HS-27A (cell line): ENCODE measurements around the gene CLCN1.
"Not testable (repeated sequence)": the region's sequence is repeated elsewhere in the genome, so short reads cannot be mapped to it uniquely, and the experiment has no call there.

ENCODE experiments used
- DNase-seq: peaks from one replicate; pipeline ENCODE4 v3.0.0-alpha.2; 2012; ENCODE audit warnings: low read depth, missing footprints

Gene CLCN1

GRCh38 chr7:143387156-143387975, 71.5 kb downstream of the CLCN1 start:
- DNase-seq: no peak

GRCh38 chr7:143388051-143388450, 72.1 kb downstream of the CLCN1 start:
- DNase-seq: no peak

GRCh38 chr7:143388491-143389101, 72.7 kb downstream of the CLCN1 start:
- DNase-seq: no peak

GRCh38 chr7:143389316-143390103, 73.6 kb downstream of the CLCN1 start:
- DNase-seq: no peak

GRCh38 chr7:143390104-143390772, 74.3 kb downstream of the CLCN1 start:
- DNase-seq: no peak

- DNase-seq: no peak
Measured at GRCh38 chr7:143390773-143391317, 74.9 kb downstream of the CLCN1 start.

DNA sequence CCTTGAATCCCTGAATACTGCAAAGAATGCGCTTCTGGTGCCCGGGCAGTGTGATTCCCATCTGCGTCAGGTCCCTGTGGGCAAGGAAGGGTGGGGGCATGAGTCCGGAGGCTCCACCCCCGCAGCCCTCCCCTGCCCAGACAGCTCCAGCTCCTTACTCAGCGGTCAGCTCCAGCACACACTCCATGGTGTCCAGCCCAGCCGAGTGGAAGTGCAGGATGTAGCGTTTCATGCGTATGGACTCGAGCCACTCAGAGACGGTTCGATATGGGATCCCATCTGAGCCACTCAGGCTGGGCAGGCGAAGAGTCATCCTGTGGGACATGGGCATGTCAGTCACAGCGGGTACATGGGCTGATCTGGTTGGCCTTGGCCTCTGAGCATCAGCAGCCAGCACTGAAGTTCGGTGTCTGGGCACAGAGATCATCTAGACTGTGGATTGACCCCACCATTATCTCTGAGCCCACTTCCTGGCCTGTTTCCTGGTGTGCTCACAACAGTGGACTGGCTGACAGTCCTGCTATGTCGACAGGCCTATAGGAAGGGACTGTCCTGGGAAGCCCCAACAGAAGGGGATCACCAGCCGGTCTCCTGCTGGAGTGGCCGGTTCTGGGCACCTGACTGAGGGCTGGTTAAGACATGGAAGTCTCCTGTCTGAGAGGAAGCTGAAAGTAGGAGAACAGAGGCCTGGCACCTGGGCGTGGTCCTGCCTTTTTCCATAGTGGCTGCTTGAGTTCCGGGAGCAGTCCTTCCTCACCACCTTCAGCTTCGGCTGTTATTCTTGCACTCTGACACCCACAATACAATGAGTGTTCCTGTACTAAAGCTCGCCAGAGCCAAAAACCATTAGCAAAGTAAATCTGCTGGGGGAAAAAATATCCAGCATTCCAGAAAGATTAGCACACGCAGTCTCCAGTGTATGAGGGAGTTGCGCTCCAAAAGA, 75.8 kb downstream of the CLCN1 start:
- no peak for DNase-seq

DNA sequence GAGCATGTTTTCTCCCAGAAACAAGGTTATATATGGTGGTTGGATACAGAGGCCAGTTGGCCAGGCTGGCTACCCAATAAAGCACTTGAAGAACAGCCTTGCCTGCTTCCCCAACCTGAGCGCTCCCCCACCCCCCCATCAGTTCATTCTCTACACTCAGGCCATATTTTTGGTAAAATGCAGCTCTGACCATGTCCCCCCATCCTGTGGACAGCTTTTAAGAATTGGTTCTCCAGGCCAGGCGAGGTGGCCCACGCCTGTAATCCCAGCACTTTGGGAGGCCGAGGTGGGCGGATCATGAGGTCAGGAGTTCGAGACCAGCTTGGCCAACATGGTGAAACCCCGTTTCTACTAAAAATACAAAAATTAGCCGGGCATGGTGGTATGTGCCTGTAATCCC, 76.5 kb downstream of the CLCN1 start:
- DNase-seq: not testable (repeated sequence)

GRCh38 chr7:143392875-143393266, 77.0 kb downstream of the CLCN1 start:
- no peak for DNase-seq

GRCh38 chr7:143393267-143394041, 77.5 kb downstream of the CLCN1 start:
- no peak for DNase-seq

DNA sequence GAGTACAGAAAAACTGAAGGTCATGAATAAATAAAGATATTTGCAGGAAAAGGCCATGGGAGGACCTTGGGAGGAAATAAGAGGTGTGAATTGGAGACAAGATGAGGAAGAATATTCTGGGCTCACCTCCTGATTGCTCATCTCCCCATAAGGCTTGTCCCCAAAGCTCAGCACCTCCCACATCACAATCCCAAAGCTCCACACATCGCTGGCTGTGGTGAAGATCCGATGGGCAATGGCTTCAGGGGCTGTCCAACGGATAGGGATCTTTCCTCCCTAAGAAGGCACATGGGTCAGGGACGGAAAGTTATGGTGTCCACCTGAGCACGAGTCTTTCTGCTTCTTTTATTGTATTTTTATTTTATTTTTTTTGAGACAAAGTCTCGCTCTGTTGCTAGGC, 78.2 kb downstream of the CLCN1 start:
- no peak for DNase-seq

DNA sequence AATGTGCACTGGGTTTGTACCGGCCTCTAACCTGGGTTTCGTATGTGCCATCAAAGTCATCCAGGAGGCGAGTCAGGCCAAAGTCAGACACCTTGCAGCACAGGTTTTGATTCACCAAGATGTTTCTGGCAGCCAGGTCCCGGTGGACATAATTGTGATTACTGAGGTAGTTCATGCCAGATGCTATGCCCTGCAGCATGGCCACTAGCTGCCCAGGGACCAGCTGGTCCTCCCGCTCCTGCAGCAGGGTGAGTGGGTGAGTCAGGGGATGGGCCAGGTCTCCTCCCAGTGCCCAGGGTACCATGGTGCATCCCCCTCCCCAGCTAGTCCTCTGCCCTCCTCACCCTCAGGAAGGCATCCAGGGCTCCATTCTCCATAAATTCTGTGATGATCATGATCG, 78.9 kb downstream of the CLCN1 start:
- no peak for DNase-seq

DNA sequence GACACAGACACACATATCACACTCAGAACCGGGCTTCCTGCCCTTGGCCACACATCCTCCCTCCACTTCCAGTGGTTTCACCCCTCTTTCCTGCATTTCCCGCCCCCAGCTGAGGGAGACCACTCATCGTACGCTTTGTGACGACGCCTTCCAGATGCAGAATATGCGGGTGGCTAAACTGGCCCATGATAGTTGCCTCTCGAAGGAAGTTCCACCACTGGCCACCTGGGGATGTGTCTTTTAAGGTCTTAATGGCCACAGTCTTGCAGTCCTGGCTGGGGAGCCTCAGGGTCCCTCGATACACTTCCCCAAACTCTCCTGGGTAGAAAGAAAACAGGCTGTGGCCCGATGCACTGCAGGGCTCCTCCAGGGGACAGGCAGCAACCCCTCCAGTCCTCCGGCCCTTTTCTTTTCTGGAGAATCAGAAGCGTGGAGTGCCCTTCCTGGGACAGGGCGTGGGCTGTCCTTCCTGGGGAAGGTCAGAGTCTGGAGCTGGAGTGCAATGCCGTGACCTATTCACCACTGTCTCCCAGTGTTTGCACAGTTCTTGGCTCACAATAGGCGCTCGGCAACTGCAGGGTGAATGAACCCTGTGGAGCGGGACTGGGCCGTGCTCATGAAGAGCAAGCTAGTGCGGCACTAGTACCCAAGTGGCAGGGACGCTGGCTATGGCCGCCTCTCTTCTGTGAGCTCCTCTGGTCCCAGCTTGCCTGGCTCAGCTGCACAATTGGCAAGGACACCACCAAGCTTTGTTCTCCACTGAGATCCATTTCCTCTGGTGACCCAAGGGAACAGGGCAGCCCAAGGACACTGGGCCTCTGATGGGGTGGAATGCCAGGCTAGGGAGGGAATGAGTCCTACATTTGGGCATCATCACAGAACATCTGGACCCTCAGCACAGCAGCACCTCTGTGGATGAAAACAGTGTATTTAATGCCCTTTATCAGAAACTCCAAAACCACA, 79.6 kb downstream of the CLCN1 start:
- no peak for DNase-seq

GRCh38 chr7:143396182-143396581, 80.3 kb downstream of the CLCN1 start:
- DNase-seq: no peak

- no peak for DNase-seq
Measured at GRCh38 chr7:143396625-143397556, 81.0 kb downstream of the CLCN1 start.

DNA sequence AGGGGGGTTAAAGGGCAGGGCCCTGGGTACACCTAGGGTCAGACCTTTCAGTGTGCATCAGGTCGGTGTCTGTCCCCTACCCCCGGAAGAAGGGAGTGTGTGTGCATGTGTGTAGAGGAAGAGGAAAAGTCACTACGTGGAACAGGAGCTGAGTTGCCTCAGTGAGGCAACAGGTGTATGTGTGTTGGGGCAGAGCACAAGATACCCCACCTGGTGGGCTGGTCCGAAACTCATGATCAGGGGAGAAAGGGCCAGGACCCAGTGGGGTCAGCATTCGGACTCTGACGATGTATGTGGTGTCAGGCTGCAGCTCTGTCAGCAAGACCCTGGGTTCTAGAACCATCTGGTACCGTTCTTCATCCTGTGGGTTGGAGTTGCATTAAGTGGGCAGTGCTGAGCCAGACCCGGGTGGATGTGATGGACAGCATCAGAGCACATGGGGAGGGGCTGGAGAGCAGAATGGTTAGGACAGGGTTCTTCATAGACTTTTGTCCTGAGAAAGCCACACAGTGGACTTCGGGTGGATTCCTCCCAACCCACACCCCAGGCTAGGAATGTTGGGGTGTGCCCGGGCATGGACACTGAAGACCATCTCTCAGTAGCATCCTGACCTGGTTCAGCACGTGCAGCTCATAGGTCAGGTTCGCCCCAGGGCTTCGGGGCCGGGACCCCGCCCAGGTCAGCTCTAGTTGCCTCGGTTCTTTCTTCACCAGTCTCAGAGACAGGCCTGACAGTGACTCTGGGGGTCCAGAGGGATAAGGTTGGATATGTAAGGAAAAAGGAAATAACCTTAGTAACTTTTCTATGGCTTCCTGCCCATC, 82.0 kb downstream of the CLCN1 start:
- no peak for DNase-seq

- DNase-seq: no peak
Measured at GRCh38 chr7:143398616-143399015, 82.7 kb downstream of the CLCN1 start.
